Measurements from ENCODE around the gene RIN3.
A peak's percentile ranks its signal among the peaks of the same experiment; 100 is the strongest.

The RIN3 gene

GRCh38 chr14:92513204-92513965, at the start of gene RIN3:
Gene RIN3 (plus strand): TSS chr14:92513781. CDS start chr14:92513933, 152 bp downstream.
- peak in 1 of 2 donors; percentile 57 for DNase-seq (ENCODE audit: low read depth in 2 of 2)

GRCh38 chr14:92464156-92464555, 49.4 kb upstream of the RIN3 start:
- DNase-seq (ENCODE audit: low read depth in 2 of 2) = no peak

DNA sequence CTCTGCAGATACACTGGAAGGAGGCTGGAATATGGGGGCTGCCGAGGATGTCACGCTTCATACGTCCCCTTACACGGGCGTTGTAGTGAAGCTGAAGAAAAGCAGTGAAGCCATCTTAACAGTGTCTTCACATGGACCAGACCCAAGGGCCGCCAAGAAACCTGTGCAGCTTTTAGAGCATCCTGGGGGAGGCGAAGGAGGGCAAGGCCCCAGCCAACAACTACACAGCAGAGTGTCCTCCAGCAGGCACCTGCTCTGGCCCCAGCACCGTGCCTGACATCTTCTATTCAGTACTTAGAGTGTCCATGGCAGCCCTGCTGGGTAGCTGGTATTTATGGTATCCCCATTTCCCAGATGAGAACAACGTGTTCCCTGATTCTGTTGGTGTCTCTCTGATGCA, 48.9 kb upstream of the RIN3 start:
- no peak for DNase-seq (ENCODE audit: low read depth in 2 of 2)

DNA sequence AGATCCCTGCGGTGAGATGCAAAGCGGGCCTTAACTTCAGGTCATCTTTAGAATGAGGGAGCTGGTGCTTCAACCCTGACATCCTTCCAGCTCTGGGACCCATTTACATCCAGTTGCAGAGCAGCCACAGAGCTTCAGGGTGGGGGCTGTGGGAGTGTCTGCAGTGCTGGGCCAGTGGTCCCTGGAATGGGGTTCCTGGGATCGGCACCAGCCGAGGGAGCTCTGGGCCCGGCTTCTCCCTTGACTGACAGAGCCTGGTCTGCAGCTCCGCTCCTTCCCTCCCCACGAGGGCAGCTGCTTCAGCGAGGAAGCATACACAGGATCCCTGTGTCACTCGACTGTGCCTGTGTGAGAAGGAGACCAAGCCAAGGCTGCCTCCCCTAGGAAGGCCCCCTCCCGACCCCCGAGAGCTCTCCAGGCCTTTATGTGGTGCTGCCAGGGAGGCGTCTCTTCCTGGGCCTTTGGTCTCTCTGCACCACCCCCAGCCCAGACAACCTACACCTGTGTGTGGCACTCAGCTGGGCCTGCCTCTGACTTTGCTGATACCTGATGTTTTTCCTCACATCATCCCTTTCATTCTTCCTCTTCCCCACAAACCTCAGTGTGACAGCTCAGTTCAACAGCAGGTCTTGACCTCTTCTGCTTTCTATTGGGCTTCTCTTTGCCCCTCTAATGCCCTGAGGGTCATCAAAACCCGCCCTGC, 48.1 kb upstream of the RIN3 start:
- no peak for DNase-seq (ENCODE audit: low read depth in 2 of 2)

DNA sequence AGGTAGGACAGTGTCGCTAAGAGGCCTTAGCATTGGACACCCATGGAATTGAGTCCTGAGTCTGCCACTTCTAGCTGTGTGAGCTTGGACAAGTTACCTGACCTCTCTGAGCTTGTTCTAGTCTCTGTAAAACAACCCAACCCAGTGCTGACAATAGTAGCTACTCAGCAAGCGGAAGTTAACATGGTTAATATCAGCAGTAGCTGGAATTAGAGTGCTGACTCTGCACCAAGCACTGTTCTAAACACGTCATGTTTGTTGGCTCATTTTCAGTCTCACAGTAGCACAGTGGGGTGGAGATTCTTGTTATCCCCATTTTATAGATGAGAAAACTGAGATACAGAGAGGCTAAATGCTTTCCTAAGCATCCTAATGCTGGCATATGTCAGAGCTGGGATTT, 47.5 kb upstream of the RIN3 start:
- no peak for DNase-seq (ENCODE audit: low read depth in 2 of 2)

DNA sequence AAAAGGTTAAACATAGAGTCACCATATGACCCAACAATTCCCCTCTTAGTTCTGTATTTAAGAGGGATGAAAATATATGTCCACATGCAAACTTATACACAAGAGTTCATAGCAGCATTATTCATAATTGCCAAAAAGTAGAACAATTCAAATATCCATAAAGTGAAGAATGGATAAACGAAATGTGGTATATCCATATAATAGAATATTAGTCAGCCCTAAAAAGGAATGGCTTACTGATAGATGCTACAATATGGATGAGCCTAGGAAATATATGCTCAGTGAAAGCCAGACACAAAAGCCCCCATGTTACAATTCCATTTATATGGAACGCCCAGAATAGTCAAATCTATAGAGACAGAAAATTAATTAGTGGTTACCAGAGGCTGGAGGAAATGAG, 44.1 kb upstream of the RIN3 start:
- DNase-seq (ENCODE audit: low read depth in 2 of 2) = no peak

- no peak for DNase-seq (ENCODE audit: low read depth in 2 of 2)
These were observed 43.4 kb upstream of the RIN3 start for GRCh38 chr14:92470215-92470614.

DNA sequence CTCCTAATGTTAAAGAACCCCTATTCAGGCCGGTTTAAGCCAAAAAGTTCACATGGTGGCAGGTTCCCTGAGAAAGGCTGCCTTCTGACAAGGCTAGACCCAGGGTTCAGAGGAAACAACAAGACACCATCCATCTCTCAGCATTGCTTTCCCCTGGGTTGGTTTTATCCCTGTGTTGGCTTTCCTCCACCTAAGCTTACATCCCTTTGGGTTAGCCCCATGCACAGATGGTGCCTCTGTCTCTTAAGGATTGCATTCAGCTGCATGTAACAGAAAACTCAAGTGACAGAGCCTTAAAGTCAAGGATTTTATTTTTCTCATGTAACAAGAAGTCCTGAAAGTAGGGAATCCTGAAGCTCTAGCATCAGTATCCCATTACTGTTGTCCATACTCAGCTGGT, 42.8 kb upstream of the RIN3 start:
- DNase-seq (ENCODE audit: low read depth in 2 of 2) = no peak

DNA sequence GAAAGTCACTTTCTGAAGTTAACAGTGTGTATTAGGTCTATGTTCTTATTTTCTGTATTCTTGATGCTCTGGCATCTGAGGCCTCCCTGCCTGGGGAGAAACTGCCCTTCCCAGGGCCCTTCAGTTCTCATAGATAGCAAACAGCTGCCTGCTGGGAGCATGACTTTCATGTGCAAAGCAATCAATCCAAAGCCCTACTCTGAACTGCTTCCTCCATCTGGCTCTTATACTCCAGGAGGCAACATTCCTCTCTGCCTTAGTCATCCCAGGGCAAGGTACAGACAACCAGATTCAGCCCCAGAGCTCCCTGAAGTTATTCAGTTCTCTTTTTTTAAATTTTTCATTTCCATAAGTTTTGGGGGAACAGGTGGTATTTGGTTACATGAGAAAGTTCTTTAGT, 41.7 kb upstream of the RIN3 start:
- no peak for DNase-seq (ENCODE audit: low read depth in 2 of 2)

DNA sequence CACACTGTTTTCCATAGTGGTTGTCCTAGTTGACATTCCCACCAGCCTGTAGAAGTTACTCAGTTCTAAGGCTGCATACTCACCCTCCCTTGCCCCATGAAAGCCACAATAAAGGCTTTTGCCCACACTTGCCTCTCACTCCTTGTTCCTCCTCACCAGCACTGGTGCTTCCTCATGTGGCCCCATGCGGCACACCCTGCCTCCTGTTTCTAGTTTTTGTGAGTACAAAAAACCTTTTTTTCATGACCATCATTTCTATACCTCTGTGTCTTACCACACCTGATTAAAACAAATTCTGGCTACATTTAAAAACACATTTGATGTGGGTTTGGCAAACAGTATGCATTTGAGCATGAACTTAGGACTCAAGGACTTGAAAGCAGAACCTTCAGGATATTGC, 40.7 kb upstream of the RIN3 start:
- DNase-seq (ENCODE audit: low read depth in 2 of 2) = no peak

GRCh38 chr14:92473261-92473968, 40.2 kb upstream of the RIN3 start:
- no peak for DNase-seq (ENCODE audit: low read depth in 2 of 2)

DNA sequence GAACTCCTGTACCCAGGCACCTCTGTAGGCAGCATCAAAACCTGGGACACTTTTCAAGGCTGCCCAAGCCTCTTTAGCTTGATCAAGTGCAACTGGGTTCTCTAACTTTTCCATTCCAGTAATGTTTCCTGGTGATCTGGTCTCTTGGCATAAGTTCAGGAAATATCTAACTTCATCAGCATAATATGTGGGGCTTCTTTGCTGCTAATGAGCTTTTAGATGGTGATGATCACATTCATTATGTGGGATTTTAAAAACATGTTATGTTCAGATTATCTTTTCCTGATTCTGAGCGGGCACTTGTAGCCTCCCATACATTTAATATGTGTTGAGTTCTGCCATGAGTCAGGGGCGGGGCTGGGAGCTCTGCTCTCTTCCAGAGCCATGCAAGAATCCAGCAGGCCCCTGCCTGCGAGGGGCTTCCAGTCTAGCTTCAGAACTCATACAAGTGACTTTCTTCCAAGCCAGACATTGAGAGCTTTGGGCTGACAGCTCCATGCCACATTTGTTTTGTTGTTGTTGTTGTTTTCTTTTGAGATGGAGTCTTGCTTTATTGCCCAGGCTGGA, 39.5 kb upstream of the RIN3 start:
- DNase-seq (ENCODE audit: low read depth in 2 of 2) = no peak

DNA sequence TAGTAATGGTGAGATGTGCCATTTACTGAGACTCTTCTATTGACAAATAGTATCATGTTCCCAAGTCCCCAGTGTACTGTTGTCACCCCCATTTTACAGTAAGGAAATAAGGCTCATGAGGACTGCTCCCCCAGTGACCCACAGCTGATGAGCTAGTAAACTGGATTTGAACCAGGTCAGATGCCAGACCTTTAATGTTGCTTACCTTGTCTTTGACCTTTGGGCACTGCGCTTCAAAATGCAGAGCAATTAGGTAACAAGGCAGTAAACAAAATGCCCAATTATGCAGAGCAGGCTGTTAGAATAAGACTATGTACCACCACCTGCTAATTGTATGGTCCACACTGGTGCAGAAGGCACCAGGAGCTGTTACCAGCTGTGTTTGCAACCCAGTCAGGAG, 38.5 kb upstream of the RIN3 start:
- DNase-seq (ENCODE audit: low read depth in 2 of 2) = no peak

DNA sequence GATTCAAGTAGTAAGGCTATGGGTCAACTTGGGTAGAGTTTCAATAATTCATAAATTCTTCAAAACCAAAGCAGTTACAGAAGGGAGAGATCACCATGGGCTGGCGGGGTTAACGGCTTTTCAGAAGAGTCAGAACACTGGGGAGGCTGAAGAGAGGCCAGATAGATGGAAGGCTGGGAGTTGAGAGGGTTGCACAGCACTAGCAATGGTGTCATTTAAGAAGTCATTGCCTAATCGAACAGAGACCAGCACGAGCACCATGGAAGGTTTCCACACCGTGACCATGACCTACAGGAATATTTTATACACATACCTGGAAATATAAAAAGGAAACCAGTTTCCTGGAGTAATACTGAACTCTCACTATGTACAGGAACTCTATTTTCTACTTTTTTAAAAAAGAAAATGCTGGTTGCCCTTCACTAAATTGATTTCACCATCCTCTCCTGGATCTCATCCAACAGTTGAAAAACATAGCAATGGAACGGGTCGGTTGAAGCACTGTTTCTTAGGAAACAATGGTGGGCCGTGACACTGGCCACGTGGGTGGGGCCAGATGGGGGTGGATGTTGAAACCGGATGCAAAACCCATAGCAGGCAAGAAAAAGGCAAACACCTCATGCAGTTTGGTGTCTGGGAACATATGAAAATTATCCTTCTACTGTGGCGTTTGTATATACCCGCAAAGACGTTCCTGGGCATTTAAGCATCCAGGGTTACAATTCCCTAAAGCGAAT, 38.0 kb upstream of the RIN3 start:
- DNase-seq (ENCODE audit: low read depth in 2 of 2) = no peak

- DNase-seq (ENCODE audit: low read depth in 2 of 2) = no peak
These were observed 32.7 kb upstream of the RIN3 start for GRCh38 chr14:92480856-92481255.

- no peak for DNase-seq (ENCODE audit: low read depth in 2 of 2)
These were observed 32.2 kb upstream of the RIN3 start for GRCh38 chr14:92481386-92481785.

GRCh38 chr14:92481811-92482555, 31.6 kb upstream of the RIN3 start:
- no peak for DNase-seq (ENCODE audit: low read depth in 2 of 2)

DNA sequence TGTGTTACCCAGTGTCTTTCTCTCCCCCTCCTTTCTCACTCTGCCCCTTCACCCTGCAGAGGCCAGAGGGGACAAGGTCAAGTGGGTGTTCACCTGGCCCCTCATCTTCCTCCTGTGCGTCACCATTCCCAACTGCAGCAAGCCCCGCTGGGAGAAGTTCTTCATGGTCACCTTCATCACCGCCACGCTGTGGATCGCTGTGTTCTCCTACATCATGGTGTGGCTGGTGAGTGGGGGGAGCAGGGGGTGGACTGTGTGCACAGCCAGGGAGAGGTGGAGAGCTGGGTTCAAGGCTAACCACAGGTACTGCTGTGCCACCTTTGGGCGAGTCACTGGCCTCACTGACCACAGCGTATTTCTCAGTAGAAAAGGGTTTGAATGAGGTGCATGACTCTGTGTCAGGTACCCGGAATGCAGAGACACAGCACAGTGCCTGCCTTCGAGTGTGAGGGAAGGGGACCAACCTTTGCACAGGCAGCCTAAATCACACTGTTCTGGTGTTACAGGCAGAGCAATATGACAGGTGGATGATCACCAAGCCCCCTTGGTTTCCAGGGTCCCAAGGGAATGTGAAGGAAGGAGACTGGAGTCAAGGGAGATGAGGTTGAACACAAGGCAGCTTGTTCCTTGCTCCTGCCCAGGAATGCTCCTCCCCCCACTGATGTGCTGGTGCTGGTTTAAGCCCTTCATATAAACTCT, 30.8 kb upstream of the RIN3 start:
- DNase-seq (ENCODE audit: low read depth in 2 of 2) = no peak

GRCh38 chr14:92484132-92484823, 29.3 kb upstream of the RIN3 start:
- no peak for DNase-seq (ENCODE audit: low read depth in 2 of 2)

GRCh38 chr14:92486881-92487280, 26.7 kb upstream of the RIN3 start:
- no peak for DNase-seq (ENCODE audit: low read depth in 2 of 2)

Measured in stimulated activated CD8-positive, alpha-beta memory T cell treated with anti-CD3 and anti-CD28 coated beads, Interleukin-7, amount 100 ng/mL, for 4 hours (primary cell).